ENCODE results near the gene SRSF10. TPM values are rescaled to one million over a fixed set of nuclear protein-coding genes. Genes with fewer than 3 reads are reported as not detected.

Gene SRSF10
- total RNA-seq, 2 donors from 2014 or later = 61.5 to 89.7 TPM

- 71 to 82% methylated on average over 1 of the region's 1 CpG for WGBS, 2 donors
- H3K36me3 ChIP-seq (replicated peaks in 1 of 2; ENCODE audit: insufficient read depth in 1 of 2, low read depth in 2 of 2) = no peaks in the 10 kb centered on the region
- DNase-seq (no peak), ATAC-seq (no peak)
- H3K9me3 ChIP-seq = no peaks in the 10 kb centered on the region
- H3K27ac ChIP-seq = no peak overlapping the region
- no peaks in the 10 kb centered on the region for H3K4me1 ChIP-seq
- no peak for TF ChIP-seq CTCF (IDR thresholded peaks at IDR 0.05)
- no peak for TF ChIP-seq POLR2A (IDR thresholded peaks at IDR 0.05)
- H3K27me3 ChIP-seq = no peaks in the 10 kb centered on the region
- intact Hi-C loops (cut with DNase I) = no loop called here
- no peak overlapping the region for H3K4me3 ChIP-seq
Observed at GRCh38 chr1:23927097-23927496, 53.0 kb downstream of the SRSF10 start.

GRCh38 chr1:23925279-23925678 is 54.8 kb downstream of the SRSF10 start:
- Histone ChIP-seq H3K4me3 (no peak overlapping the region), H3K27me3 (no peaks in the 10 kb centered on the region), H3K9me3 (no peaks in the 10 kb centered on the region), H3K36me3 (replicated peaks in 1 of 2; ENCODE audit: insufficient read depth in 1 of 2, low read depth in 2 of 2) (no peaks in the 10 kb centered on the region), H3K4me1 (peaks cover 8% of the 10 kb centered on the region), H3K27ac (no peak overlapping the region)
- DNase-seq (no peak), ATAC-seq (no peak)
- TF ChIP-seq CTCF (IDR thresholded peaks at IDR 0.05) (no peak), POLR2A (IDR thresholded peaks at IDR 0.05) (no peak)
- intact Hi-C loops (cut with DNase I) = no loop called here
- 79 to 88% methylated on average over 3 of the region's 3 CpGs for WGBS, 2 donors

- no peaks in the 10 kb centered on the region for H3K27me3 ChIP-seq
- DNase-seq (no peak), ATAC-seq (no peak)
- TF ChIP-seq POLR2A (IDR thresholded peaks at IDR 0.05) (no peak), CTCF (IDR thresholded peaks at IDR 0.05) (no peak)
- no peak overlapping the region for H3K27ac ChIP-seq
- H3K4me3 ChIP-seq = no peak overlapping the region
- peaks cover 15% of the 10 kb centered on the region for H3K4me1 ChIP-seq
- intact Hi-C loops (cut with DNase I) = no loop called here
- no peaks in the 10 kb centered on the region for H3K9me3 ChIP-seq
- 84 to 89% methylated on average over 11 of the region's 11 CpGs for WGBS, 2 donors
- H3K36me3 ChIP-seq (replicated peaks in 1 of 2; ENCODE audit: insufficient read depth in 1 of 2, low read depth in 2 of 2) = no peaks in the 10 kb centered on the region
Observed at GRCh38 chr1:23924601-23925000, 55.5 kb downstream of the SRSF10 start.

GRCh38 chr1:23923592-23924499 is 56.3 kb downstream of the SRSF10 start:
- no peaks in the 10 kb centered on the region for H3K9me3 ChIP-seq
- H3K4me1 ChIP-seq = peaks cover 17% of the 10 kb centered on the region
- DNase-seq (peak in 2 of 4 donors; percentile 33 to 38), ATAC-seq (no peak)
- H3K27me3 ChIP-seq = no peaks in the 10 kb centered on the region
- no peaks in the 10 kb centered on the region for H3K36me3 ChIP-seq (replicated peaks in 1 of 2; ENCODE audit: insufficient read depth in 1 of 2, low read depth in 2 of 2)
- TF ChIP-seq CTCF (IDR thresholded peaks at IDR 0.05) = no peak
- 24 to 33% methylated on average over 8 of the region's 8 CpGs for WGBS, 2 donors
- no peak overlapping the region for H3K4me3 ChIP-seq
- intact Hi-C loops (cut with DNase I) = no loop called here
- H3K27ac ChIP-seq = no peak overlapping the region

All from body of pancreas (tissue), 4 donors.